ENCODE results near the gene SCARB1. TPM values are rescaled to one million over a fixed set of nuclear protein-coding genes. Genes with fewer than 3 reads are reported as not detected.

The SCARB1 gene
- total RNA-seq, 1 donor from 2014 or later: 5.2 TPM

DNA sequence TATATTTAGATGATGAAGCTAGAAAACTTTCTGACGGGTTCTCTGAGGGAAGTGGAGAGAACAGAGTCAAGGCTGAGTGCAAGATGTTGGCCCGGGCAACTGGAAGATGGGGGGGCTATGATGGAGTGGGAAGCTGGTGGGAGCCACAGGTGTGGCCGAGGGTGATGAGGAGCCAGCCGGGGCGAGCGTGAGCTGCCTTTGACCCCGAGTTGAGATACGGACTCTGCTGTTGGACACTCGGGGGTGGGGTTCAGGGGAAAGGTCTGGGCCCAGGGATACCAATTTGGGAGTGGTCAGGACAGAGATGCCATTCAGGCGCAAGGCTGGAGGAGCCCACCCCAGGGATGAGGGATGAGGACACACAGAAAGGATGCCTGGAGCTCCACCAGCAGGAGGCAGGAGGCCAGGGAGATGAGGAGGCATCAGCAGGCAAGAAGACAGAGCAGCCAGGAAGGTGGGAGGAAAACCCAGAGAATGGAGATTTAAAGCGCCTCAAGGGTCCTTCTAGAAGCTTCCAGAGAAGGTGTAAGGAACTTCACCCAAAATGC, 9.0 kb downstream of the SCARB1 start:
- no peak overlapping the region for H3K9ac ChIP-seq (ENCODE audit: low read depth in 1 of 3, low read length in 3 of 3)
- H3K36me3 ChIP-seq (ENCODE audit: control insufficient read depth in 3 of 3, insufficient read depth in 3 of 3, low read length in 3 of 3): peaks cover 0 to 6% (median 0%) of the 10 kb centered on the region in 3 donors
- no peak overlapping the region for H3K4me3 ChIP-seq (ENCODE audit: low read length in 3 of 3)
- H3K27ac ChIP-seq (ENCODE audit: low read depth, low read length): peak overlapping the region; percentile 67
- H3K4me1 ChIP-seq (ENCODE audit: control insufficient read depth in 3 of 3, insufficient read depth in 3 of 3, low read length in 3 of 3): peaks cover 28 to 50% (median 34%) of the 10 kb centered on the region in 3 donors
- H3K9me3 ChIP-seq (ENCODE audit: control insufficient read depth in 3 of 3, low read length in 3 of 3): no peaks in the 10 kb centered on the region
- no peaks in the 10 kb centered on the region for H3K27me3 ChIP-seq (ENCODE audit: control insufficient read depth in 3 of 3, insufficient read depth in 3 of 3, low read length in 3 of 3)

DNA sequence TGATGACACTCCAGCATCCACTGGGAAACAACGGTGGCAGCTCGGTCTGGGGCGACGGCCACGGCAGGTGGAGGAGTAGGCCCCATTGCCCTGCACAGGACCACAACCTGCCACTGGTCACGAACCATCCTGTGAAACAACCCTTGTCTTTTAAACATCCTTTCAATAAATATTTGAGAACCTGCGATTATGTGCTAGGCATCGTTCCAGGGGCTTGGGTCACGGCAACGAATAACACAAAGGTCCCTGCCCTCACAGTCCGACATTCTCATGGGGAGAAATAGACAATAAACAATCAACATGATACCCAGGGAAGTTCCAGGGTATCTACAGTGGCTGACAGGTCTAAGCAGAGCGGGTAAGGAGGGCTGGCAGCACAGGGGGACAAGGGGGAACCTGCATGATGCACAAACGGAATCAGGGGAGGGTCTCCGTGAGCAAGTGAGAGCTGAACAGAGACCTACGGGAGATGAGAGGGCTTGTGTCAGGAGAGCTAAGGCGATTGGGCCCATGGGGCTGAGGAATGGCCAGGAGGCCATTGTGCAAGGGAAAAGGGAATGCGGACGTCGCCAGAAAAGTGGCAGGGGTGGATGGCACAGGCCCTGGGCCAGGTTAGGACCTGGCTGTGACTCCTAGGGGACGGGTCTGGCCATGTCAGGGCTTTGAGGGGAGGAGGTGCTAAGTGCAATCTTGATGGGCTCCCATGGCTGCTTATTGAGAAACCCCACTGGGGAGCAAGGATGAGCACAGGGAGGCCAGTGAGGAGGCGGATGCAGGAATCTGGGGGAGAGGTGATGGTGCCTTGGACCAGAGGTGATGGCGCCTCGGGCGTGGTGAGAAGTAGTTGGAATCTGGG, 9.7 kb downstream of the SCARB1 start:
- Histone ChIP-seq H3K4me3 (ENCODE audit: low read length in 3 of 3) (no peak overlapping the region), H3K4me1 (ENCODE audit: control insufficient read depth in 3 of 3, insufficient read depth in 3 of 3, low read length in 3 of 3) (peaks cover 33 to 57% (median 38%) of the 10 kb centered on the region in 3 donors), H3K27ac (ENCODE audit: low read depth, low read length) (no peak overlapping the region), H3K36me3 (ENCODE audit: control insufficient read depth in 3 of 3, insufficient read depth in 3 of 3, low read length in 3 of 3) (peaks cover 0 to 6% (median 0%) of the 10 kb centered on the region in 3 donors), H3K9ac (ENCODE audit: low read depth in 1 of 3, low read length in 3 of 3) (peak overlapping the region in 1 of 3 donors; percentile 25), H3K27me3 (ENCODE audit: control insufficient read depth in 3 of 3, insufficient read depth in 3 of 3, low read length in 3 of 3) (no peaks in the 10 kb centered on the region), H3K9me3 (ENCODE audit: control insufficient read depth in 3 of 3, low read length in 3 of 3) (no peaks in the 10 kb centered on the region)

DNA sequence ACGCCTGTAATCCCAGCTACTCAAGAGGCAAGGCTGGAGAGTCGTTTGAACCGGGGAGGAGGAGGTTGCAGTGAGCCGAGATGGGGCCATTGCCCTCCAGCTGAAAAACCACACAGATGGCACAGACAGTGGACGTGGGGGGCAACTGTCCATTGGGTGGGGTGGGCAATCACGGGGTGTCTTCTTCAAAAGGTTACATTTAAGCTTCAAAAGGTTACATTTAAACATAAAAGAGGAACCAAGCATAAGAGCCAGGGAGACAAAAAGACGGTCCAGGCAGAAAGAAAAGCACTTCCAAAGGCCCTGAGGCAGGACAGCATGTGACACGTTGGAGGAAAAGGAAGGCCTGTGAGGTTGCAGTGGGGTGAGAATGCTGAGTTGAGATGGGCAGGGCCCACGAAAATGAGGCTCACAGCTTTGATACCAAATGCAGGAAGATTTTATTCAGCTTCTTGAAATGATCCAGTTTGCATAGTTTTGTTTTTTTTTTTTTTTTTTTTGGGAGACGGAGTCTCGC, 10.7 kb downstream of the SCARB1 start:
- peaks cover 35 to 63% (median 46%) of the 10 kb centered on the region in 3 donors for H3K4me1 ChIP-seq (ENCODE audit: control insufficient read depth in 3 of 3, insufficient read depth in 3 of 3, low read length in 3 of 3)
- H3K27ac ChIP-seq (ENCODE audit: low read depth, low read length): peak overlapping the region; percentile 10

DNA sequence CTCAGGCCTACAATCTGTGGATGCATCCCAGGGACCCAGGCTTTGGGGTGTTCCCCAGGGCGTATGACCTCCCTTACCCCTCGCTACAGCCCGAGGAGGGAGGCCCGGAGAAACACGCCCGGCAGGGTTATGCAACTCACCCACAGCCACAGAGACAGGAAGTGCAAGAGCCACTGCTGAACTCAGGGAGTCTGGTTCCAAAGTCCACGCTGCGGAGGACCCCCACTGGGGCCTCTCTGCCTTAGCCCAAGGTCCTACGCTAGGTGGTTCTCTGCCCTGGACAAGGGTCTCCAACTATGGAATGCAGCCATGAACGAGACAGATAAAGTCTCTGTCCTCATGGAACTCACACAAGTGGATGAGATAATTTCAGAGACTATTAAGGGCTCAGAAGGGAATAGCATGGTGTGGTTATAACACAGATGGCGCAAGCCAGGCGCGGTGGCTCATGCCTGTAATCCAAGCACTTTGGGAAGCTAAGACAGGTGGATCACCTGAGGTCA, 11.3 kb downstream of the SCARB1 start:
- H3K9ac ChIP-seq (ENCODE audit: low read depth in 1 of 3, low read length in 3 of 3): no peak overlapping the region
- H3K27ac ChIP-seq (ENCODE audit: low read depth, low read length): peak overlapping the region; percentile 10
- H3K9me3 ChIP-seq (ENCODE audit: control insufficient read depth in 3 of 3, low read length in 3 of 3): no peaks in the 10 kb centered on the region
- peaks cover 40 to 65% (median 52%) of the 10 kb centered on the region in 3 donors for H3K4me1 ChIP-seq (ENCODE audit: control insufficient read depth in 3 of 3, insufficient read depth in 3 of 3, low read length in 3 of 3)
- H3K4me3 ChIP-seq (ENCODE audit: low read length in 3 of 3): no peak overlapping the region
- no peaks in the 10 kb centered on the region for H3K27me3 ChIP-seq (ENCODE audit: control insufficient read depth in 3 of 3, insufficient read depth in 3 of 3, low read length in 3 of 3)
- H3K36me3 ChIP-seq (ENCODE audit: control insufficient read depth in 3 of 3, insufficient read depth in 3 of 3, low read length in 3 of 3): no peaks in the 10 kb centered on the region

More for the DNA sequence above, 10.7 kb downstream of the SCARB1 start:
- Histone ChIP-seq H3K9me3 (ENCODE audit: control insufficient read depth in 3 of 3, low read length in 3 of 3) (no peaks in the 10 kb centered on the region), H3K36me3 (ENCODE audit: control insufficient read depth in 3 of 3, insufficient read depth in 3 of 3, low read length in 3 of 3) (peaks cover 0 to 2% (median 0%) of the 10 kb centered on the region in 3 donors), H3K9ac (ENCODE audit: low read depth in 1 of 3, low read length in 3 of 3) (no peak overlapping the region), H3K4me3 (ENCODE audit: low read length in 3 of 3) (no peak overlapping the region), H3K27me3 (ENCODE audit: control insufficient read depth in 3 of 3, insufficient read depth in 3 of 3, low read length in 3 of 3) (no peaks in the 10 kb centered on the region)

DNA sequence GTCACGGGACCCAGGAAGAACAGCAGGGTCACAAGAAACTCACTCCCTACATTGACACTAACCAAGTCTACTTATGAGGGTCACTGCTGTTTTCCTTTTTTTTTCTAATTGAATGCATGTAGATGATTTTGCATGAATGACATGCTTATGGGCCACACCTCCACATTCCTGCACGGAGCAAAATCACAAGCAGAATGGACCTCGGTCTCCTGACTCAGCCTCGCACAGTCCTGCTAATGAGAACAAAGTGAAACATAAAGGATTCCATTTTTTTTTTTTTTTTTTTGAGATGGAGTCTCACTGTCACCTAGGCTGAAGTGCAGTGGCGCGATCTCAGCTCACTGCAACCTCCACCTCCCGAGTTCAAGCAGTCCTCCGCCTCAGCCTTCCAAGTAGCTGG, 12.3 kb downstream of the SCARB1 start:
- Histone ChIP-seq H3K9ac (ENCODE audit: low read depth in 1 of 3, low read length in 3 of 3) (no peak overlapping the region), H3K9me3 (ENCODE audit: control insufficient read depth in 3 of 3, low read length in 3 of 3) (no peaks in the 10 kb centered on the region), H3K4me1 (ENCODE audit: control insufficient read depth in 3 of 3, insufficient read depth in 3 of 3, low read length in 3 of 3) (peaks cover 41 to 63% (median 55%) of the 10 kb centered on the region in 3 donors), H3K36me3 (ENCODE audit: control insufficient read depth in 3 of 3, insufficient read depth in 3 of 3, low read length in 3 of 3) (no peaks in the 10 kb centered on the region), H3K4me3 (ENCODE audit: low read length in 3 of 3) (no peak overlapping the region), H3K27ac (ENCODE audit: low read depth, low read length) (no peak overlapping the region), H3K27me3 (ENCODE audit: control insufficient read depth in 3 of 3, insufficient read depth in 3 of 3, low read length in 3 of 3) (no peaks in the 10 kb centered on the region)

DNA sequence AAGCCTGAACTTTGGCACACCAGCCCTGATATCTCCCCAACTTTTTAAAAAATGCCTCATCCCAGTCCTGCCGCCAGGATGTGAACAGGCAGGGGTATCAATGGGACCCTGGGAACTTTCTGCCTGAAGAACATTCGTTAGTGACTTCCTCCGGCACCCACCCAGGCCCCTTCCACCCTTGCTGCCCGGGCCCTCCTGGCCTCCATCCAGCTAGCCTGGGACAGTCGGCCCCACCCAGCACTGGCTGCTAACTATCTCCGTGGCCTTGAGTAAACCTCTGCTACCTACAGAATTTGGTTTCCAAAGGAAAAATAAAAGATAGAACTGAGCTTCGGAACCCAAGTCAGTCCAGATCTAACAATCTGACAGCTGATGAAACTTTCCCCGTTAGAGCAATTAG, 14.3 kb downstream of the SCARB1 start:
- no peaks in the 10 kb centered on the region for H3K27me3 ChIP-seq (ENCODE audit: control insufficient read depth in 3 of 3, insufficient read depth in 3 of 3, low read length in 3 of 3)
- peaks cover 29 to 48% (median 39%) of the 10 kb centered on the region in 3 donors for H3K4me1 ChIP-seq (ENCODE audit: control insufficient read depth in 3 of 3, insufficient read depth in 3 of 3, low read length in 3 of 3)
- no peak overlapping the region for H3K27ac ChIP-seq (ENCODE audit: low read depth, low read length)
- H3K4me3 ChIP-seq (ENCODE audit: low read length in 3 of 3): no peak overlapping the region
- H3K9ac ChIP-seq (ENCODE audit: low read depth in 1 of 3, low read length in 3 of 3): peak overlapping the region in 1 of 3 donors; percentile 45
- H3K9me3 ChIP-seq (ENCODE audit: control insufficient read depth in 3 of 3, low read length in 3 of 3): no peaks in the 10 kb centered on the region
- no peaks in the 10 kb centered on the region for H3K36me3 ChIP-seq (ENCODE audit: control insufficient read depth in 3 of 3, insufficient read depth in 3 of 3, low read length in 3 of 3)

DNA sequence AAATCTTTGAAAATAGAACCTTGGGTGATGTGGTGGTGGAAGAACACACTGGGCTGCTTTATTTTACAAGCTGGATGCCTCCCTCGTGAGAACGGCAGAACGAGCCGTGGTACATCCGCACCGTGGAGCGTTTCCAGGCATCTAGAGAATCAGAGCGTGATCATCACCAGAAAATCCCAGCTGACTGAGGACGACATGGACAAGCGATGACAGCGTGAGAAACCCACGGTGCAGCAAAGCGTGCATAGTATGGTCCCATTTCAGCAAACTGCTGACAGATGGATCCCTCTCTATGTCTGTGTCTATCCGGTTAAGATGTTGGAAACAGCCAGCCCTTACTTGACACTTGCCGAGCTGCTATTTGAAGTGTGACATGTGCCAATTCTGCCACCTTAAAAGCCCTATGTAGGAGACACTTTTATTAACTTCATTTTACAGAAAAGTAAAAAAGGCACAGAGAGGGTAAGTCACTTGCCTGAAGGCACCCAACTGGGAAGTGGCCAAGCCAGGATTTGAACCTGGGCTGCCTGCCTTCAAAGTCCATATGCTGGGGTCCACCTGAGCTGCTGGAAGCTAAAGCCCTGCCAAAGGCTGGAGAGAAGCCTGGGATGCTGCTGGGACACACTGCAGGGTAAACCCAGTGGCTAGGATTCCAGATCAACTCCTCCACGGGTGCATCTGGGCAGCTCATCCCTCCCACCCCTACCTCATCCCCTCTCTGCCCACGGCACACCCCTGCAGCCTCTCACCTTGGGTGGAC, 14.9 kb downstream of the SCARB1 start:
- Histone ChIP-seq H3K4me3 (ENCODE audit: low read length in 3 of 3) (no peak overlapping the region), H3K27me3 (ENCODE audit: control insufficient read depth in 3 of 3, insufficient read depth in 3 of 3, low read length in 3 of 3) (no peaks in the 10 kb centered on the region), H3K27ac (ENCODE audit: low read depth, low read length) (no peak overlapping the region), H3K4me1 (ENCODE audit: control insufficient read depth in 3 of 3, insufficient read depth in 3 of 3, low read length in 3 of 3) (peaks cover 25 to 43% (median 36%) of the 10 kb centered on the region in 3 donors), H3K9me3 (ENCODE audit: control insufficient read depth in 3 of 3, low read length in 3 of 3) (no peaks in the 10 kb centered on the region), H3K9ac (ENCODE audit: low read depth in 1 of 3, low read length in 3 of 3) (no peak overlapping the region), H3K36me3 (ENCODE audit: control insufficient read depth in 3 of 3, insufficient read depth in 3 of 3, low read length in 3 of 3) (no peaks in the 10 kb centered on the region)

DNA sequence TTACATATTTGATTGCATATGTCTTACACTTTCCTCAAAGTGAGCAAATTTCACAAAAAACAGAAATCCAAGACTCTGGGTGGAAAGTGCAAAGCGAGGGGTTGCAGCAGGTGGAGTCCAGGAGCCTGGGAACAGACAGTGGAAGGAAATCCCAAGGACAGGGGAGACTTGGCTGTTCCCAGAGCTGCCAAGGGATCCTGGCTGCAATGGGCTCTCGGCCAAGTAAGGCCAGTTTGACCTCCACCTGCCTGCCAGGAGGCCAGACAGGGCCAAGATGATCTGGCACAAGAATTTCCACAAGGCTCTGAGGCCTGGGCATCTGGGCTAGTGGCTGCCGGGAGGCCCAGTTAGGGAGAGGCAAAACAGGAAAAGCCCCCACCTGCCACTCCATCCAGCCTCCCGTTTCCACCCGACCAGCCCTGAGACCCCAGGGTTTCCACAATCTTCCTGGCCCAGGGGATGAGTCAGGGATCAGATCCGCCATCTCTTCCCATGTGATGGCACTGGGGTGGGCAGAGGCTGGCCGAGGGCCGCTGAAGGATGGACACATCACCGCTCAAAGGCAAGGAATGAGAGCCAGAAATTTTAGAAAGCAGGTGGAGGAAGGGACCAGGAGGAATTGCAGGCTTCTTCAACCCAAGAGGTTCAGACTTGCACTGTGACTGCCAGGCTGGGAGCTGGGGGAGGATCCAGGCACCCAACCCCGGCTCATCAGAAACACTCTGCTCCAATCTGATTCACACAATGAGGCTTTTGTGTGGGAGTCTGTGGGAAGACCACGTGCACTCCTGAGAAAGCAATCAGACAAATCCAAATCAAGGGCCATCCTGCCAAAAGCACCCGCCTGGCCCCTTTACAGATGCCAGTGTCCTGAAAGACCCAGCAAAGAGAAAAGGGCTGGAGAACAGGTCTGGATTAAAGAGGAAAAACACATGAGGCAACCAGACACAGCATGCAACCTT, 16.3 kb downstream of the SCARB1 start:
- Histone ChIP-seq H3K9ac (ENCODE audit: low read depth in 1 of 3, low read length in 3 of 3) (peak overlapping the region in 2 of 3 donors; percentile 47 to 64), H3K4me1 (ENCODE audit: control insufficient read depth in 3 of 3, insufficient read depth in 3 of 3, low read length in 3 of 3) (peaks cover 25 to 46% (median 45%) of the 10 kb centered on the region in 3 donors), H3K27me3 (ENCODE audit: control insufficient read depth in 3 of 3, insufficient read depth in 3 of 3, low read length in 3 of 3) (no peaks in the 10 kb centered on the region), H3K27ac (ENCODE audit: low read depth, low read length) (peak overlapping the region; percentile 39), H3K9me3 (ENCODE audit: control insufficient read depth in 3 of 3, low read length in 3 of 3) (no peaks in the 10 kb centered on the region), H3K36me3 (ENCODE audit: control insufficient read depth in 3 of 3, insufficient read depth in 3 of 3, low read length in 3 of 3) (no peaks in the 10 kb centered on the region), H3K4me3 (ENCODE audit: low read length in 3 of 3) (no peak overlapping the region)
